Panc1 (cell line): ENCODE data around the gene NOC2L. TPM values are rescaled to one million over a fixed set of nuclear protein-coding genes. Genes with fewer than 3 reads are reported as not detected.

Experiments
- ATAC-seq: fragments of 200-7000 bp; cut with Tn5 transposase; 2 replicates; pipeline ENCODE4 v1.9.1; 2020; ENCODE audit warnings: mild to moderate bottlenecking, moderate library complexity
- BruUV-seq: library from RNA; stranded (reverse); fragments of 400-500 nt; replicated peaks from 2 replicates; lab custom pipeline; 2021; lab: Mats Ljungman, UMichigan
- CTCF ChIA-PET: fragments of 300-600 bp; sonication (Branson Sonifier 250); formaldehyde crosslinking; loops from one replicate; lab custom pipeline; 2022; ENCODE audit warnings: antibody characterized with exemption; lab: Charles Lee
- POLR2A ChIA-PET: fragments of 300-600 bp; sonication (Branson Sonifier 250); formaldehyde crosslinking; loops from one replicate; lab custom pipeline; 2022; ENCODE audit warnings: antibody characterized with exemption; lab: Charles Lee
- DNase-seq: peaks from one replicate; pipeline ENCODE4 v3.0.0-alpha.2; 2010; ENCODE audit warnings: low read depth, low spot score
- H3K27ac ChIP-seq: 2 replicates; pipeline ENCODE4 v1.5.1; 2011; ENCODE audit warnings: mild to moderate bottlenecking, low read length, inconsistent platforms
- H3K27me3 ChIP-seq: fragments of 200-500 bp; sonication (Bioruptor generic); 2 replicates; pipeline ENCODE4 v1.6.0; 2014; ENCODE audit warnings: low read length, inconsistent platforms; ENCODE audit not compliant: control insufficient read depth, insufficient read depth
- H3K36me3 ChIP-seq: fragments of 200-500 bp; sonication (Bioruptor generic); 2 replicates; pipeline ENCODE4 v1.5.1; 2014; ENCODE audit warnings: inconsistent platforms, mild to moderate bottlenecking, low read length, moderate library complexity; ENCODE audit not compliant: control insufficient read depth, insufficient read depth
- H3K4me1 ChIP-seq: 2 replicates; pipeline ENCODE4 v1.5.1; 2011; ENCODE audit warnings: inconsistent platforms, mild to moderate bottlenecking, low read length, moderate library complexity; ENCODE audit not compliant: control insufficient read depth, insufficient read depth
- H3K4me3 ChIP-seq, 2 experiments: 2 replicates each; pipeline ENCODE4 v1.5.1; 2011 to 2012; ENCODE audit warnings: low read depth in 2 of 2, low read length in 2 of 2, mild to moderate bottlenecking in 2 of 2, inconsistent platforms in 1 of 2, moderate library complexity in 1 of 2
- H3K9me3 ChIP-seq: fragments of 200-500 bp; sonication (Bioruptor generic); 2 replicates; pipeline ENCODE4 v1.5.1; 2014; ENCODE audit warnings: low read depth, mild to moderate bottlenecking, inconsistent platforms, low read length, moderate library complexity; ENCODE audit not compliant: control insufficient read depth, insufficient read depth
- CTCF ChIP-seq: fragments of 450-650 bp; IDR thresholded peaks from 2 replicates; pipeline ENCODE4 v1.5.1; 2017; ENCODE audit warnings: mild to moderate bottlenecking
- POLR2AphosphoS5 ChIP-seq: IDR thresholded peaks from 2 replicates; pipeline ENCODE4 v1.6.1; 2012; ENCODE audit warnings: mild to moderate bottlenecking, low read depth, low read length, moderate library complexity
- REST ChIP-seq, 2 experiments: IDR thresholded peaks; 2 replicates each; pipeline ENCODE4 v1.6.1; 2011 to 2012; ENCODE audit warnings: low read depth in 2 of 2, control low read depth in 1 of 2, low read length in 1 of 2, mild to moderate bottlenecking in 1 of 2, moderate library complexity in 1 of 2; ENCODE audit not compliant: insufficient read depth in 1 of 2
- SIN3A ChIP-seq: IDR thresholded peaks from 2 replicates; pipeline ENCODE4 v1.6.1; 2012; ENCODE audit warnings: low read depth, mild to moderate bottlenecking, low read length, moderate library complexity, borderline replicate concordance; ENCODE audit not compliant: insufficient read depth
- TCF7L2 ChIP-seq: IDR thresholded peaks from 2 replicates; pipeline ENCODE4 v1.6.1; 2011; ENCODE audit warnings: mild to moderate bottlenecking, low read depth, low read length, inconsistent platforms
- in situ Hi-C: cut with HindIII; loops from 2 replicates; pipeline ENCODE4 v1.10.0; 2016; ENCODE audit warnings: low sequenced_read_pairs, low pct_unique_long_range_greater_than_20kb
- intact Hi-C: fragments of 100-400 bp; cut with micrococcal nuclease; formaldehyde crosslinking; loops from one replicate; pipeline ENCODE4 v1.10.0; 2022; ENCODE audit not compliant: unreplicated experiment
- total RNA-seq: library from RNA; stranded (reverse); gene quantifications from one replicate; pipeline ENCODE4 v1.2.1, GENCODE V29; 2021; ENCODE audit not compliant: unreplicated experiment

The NOC2L gene
- total RNA-seq, 1 experiment from 2014 or later: 193 TPM

- ChIA-PET POLR2A (no interaction called here), CTCF (no interaction called here)
- no TSS peak for BruUV-seq
- Histone ChIP-seq H3K36me3 (peaks cover 2% of the 10 kb centered on the region), H3K27ac (no peak overlapping the region), H3K4me3 (no peak overlapping the region), H3K9me3 (no peaks in the 10 kb centered on the region), H3K27me3 (no peaks in the 10 kb centered on the region), H3K4me1 (peaks cover 1% of the 10 kb centered on the region; the same call in 1 of the 2 replicates)
- no peak for DNase-seq
- TF ChIP-seq REST (IDR thresholded peaks at IDR 0.05; ENCODE audit: insufficient read depth in 1 of 2, low read depth in 2 of 2, low read length in 1 of 2) (no peak), POLR2AphosphoS5 (no peak), TCF7L2 (no peak), SIN3A (no peak), CTCF (no peak)
- intact Hi-C loops: no loop called here
- in situ Hi-C loops: no loop called here
- no peak for ATAC-seq
Measured at GRCh38 chr1:950881-951280, 8.2 kb downstream of the NOC2L start.

- peaks cover 6% of the 10 kb centered on the region for H3K4me1 ChIP-seq
- no peaks in the 10 kb centered on the region for H3K9me3 ChIP-seq
- ChIA-PET POLR2A (no interaction called here), CTCF (no interaction called here)
- no peak for TF ChIP-seq TCF7L2
- no peak for TF ChIP-seq SIN3A
- in situ Hi-C loops: no loop called here
- DNase-seq: no peak
- no peaks in the 10 kb centered on the region for H3K27me3 ChIP-seq
- BruUV-seq: no TSS peak
- no peak overlapping the region for H3K4me3 ChIP-seq
- intact Hi-C loops: no loop called here
- H3K27ac ChIP-seq: no peak overlapping the region
- peaks cover 2% of the 10 kb centered on the region for H3K36me3 ChIP-seq
- no peak for ATAC-seq
Measured at GRCh38 chr1:950268-950667, 8.8 kb downstream of the NOC2L start.

- peaks cover 29% of the 10 kb centered on the region for H3K4me1 ChIP-seq
- CTCF ChIA-PET: no interaction called here
- H3K9me3 ChIP-seq: no peaks in the 10 kb centered on the region
- no peaks in the 10 kb centered on the region for H3K27me3 ChIP-seq
- intact Hi-C loops: no loop called here
- POLR2A ChIA-PET: no interaction called here
- TF ChIP-seq TCF7L2 (no peak), POLR2AphosphoS5 (no peak), CTCF (no peak), SIN3A (no peak), REST (IDR thresholded peaks at IDR 0.05; ENCODE audit: insufficient read depth in 1 of 2, low read depth in 2 of 2, low read length in 1 of 2) (no peak)
- DNase-seq (no peak), ATAC-seq (no peak)
- no TSS peak for BruUV-seq
- in situ Hi-C loops: no loop called here
- peaks cover 2% of the 10 kb centered on the region for H3K36me3 ChIP-seq
- H3K27ac ChIP-seq: no peak overlapping the region
- H3K4me3 ChIP-seq: no peak overlapping the region
Measured at GRCh38 chr1:947958-948357, 11.1 kb downstream of the NOC2L start.
